Liver (tissue), 9 donors: Measurements from ENCODE around the gene LIMS2. TPM values are rescaled to one million over a fixed set of nuclear protein-coding genes. Genes with fewer than 3 reads are reported as not detected.

Experiments
- DNase-seq: peaks from one replicate; pipeline ENCODE4 v3.0.0-alpha.2; 2017; ENCODE audit warnings: low spot score
- H3K27ac ChIP-seq, 2 donors: one replicate each; pipeline ENCODE4 v1.7.0; 2013; ENCODE audit warnings: inconsistent platforms in 2 of 2, low read length in 2 of 2, control low read depth in 1 of 2, low read depth in 1 of 2, mild to moderate bottlenecking in 1 of 2
- H3K27me3 ChIP-seq, 4 donors: one replicate each; pipeline versions ENCODE4 v1.6.1 to v1.7.0; 2013; ENCODE audit warnings: low read length in 3 of 4, inconsistent platforms in 1 of 4, mild to moderate bottlenecking in 1 of 4, moderate library complexity in 1 of 4; ENCODE audit not compliant: control insufficient read depth in 4 of 4, insufficient read depth in 4 of 4
- H3K36me3 ChIP-seq, 4 donors: one replicate each; pipeline versions ENCODE4 v1.6.1 to v1.7.0; 2013; ENCODE audit warnings: low read length in 3 of 4, mild to moderate bottlenecking in 3 of 4, low read depth in 1 of 4, moderate library complexity in 1 of 4; ENCODE audit not compliant: control insufficient read depth in 4 of 4, insufficient read depth in 3 of 4
- H3K4me1 ChIP-seq, 4 donors: one replicate each; pipeline versions ENCODE4 v1.6.1 to v1.7.0; 2013; ENCODE audit warnings: low read length in 3 of 4, mild to moderate bottlenecking in 3 of 4, moderate library complexity in 1 of 4; ENCODE audit not compliant: control insufficient read depth in 4 of 4, insufficient read depth in 4 of 4
- H3K4me3 ChIP-seq, 3 donors: one replicate each; pipeline versions ENCODE4 v1.6.1 to v1.7.0; 2013; ENCODE audit warnings: low read length in 3 of 3, control low read depth in 1 of 3, low read depth in 1 of 3, mild to moderate bottlenecking in 1 of 3
- H3K9ac ChIP-seq, 2 donors: one replicate each; pipeline ENCODE4 v1.7.0; 2013; ENCODE audit warnings: low read length in 2 of 2, mild to moderate bottlenecking in 2 of 2, moderate library complexity in 2 of 2, control low read depth in 1 of 2, low read depth in 1 of 2
- H3K9me3 ChIP-seq, 4 donors: one replicate each; pipeline versions ENCODE4 v1.6.1 to v1.7.0; 2013; ENCODE audit warnings: low read length in 3 of 4; ENCODE audit not compliant: control insufficient read depth in 4 of 4
- ATF3 ChIP-seq: IDR thresholded peaks from 2 replicates; pipeline ENCODE4 v1.6.1; 2016; ENCODE audit warnings: antibody characterized with exemption
- CTCF ChIP-seq: fragments of 150-350 bp; IDR thresholded peaks from 2 replicates; pipeline ENCODE4 v1.5.1; 2017; ENCODE audit warnings: improper control_type of control experiment, low read depth, low read length; ENCODE audit not compliant: missing input control
- EGR1 ChIP-seq, 2 donors: IDR thresholded peaks; 2 replicates each; pipeline ENCODE4 v1.6.1; 2016 to 2018; ENCODE audit warnings: antibody characterized with exemption in 2 of 2, low read depth in 2 of 2
- FOXA1 ChIP-seq: IDR thresholded peaks from 2 replicates; pipeline ENCODE4 v1.6.1; 2016; ENCODE audit warnings: antibody characterized with exemption
- FOXA2 ChIP-seq: IDR thresholded peaks from 2 replicates; pipeline ENCODE4 v1.6.1; 2016; ENCODE audit warnings: antibody characterized with exemption
- GABPA ChIP-seq, 2 donors: IDR thresholded peaks in 1 of 2; conservative IDR thresholded peaks in 1 of 2; 2 replicates each; pipeline ENCODE4 v1.6.1; 2016; ENCODE audit warnings: antibody characterized with exemption in 2 of 2, mild to moderate bottlenecking in 1 of 2, moderate library complexity in 1 of 2
- HNF4G ChIP-seq: IDR thresholded peaks from 2 replicates; pipeline ENCODE4 v1.6.1; 2016; ENCODE audit warnings: antibody characterized with exemption
- JUND ChIP-seq, 2 donors: IDR thresholded peaks; 2 replicates each; pipeline ENCODE4 v1.6.1; 2016; ENCODE audit warnings: antibody characterized with exemption in 2 of 2
- NR2F2 ChIP-seq: IDR thresholded peaks from 2 replicates; pipeline ENCODE4 v1.6.1; 2016; ENCODE audit warnings: antibody characterized with exemption
- RXRA ChIP-seq, 2 donors: IDR thresholded peaks; 2 replicates each; pipeline ENCODE4 v1.6.1; 2017 to 2018; ENCODE audit warnings: antibody characterized with exemption in 2 of 2, mild to moderate bottlenecking in 1 of 2
- SP1 ChIP-seq: IDR thresholded peaks from 2 replicates; pipeline ENCODE4 v1.6.1; 2018; ENCODE audit warnings: antibody characterized with exemption, mild to moderate bottlenecking
- TAF1 ChIP-seq: conservative IDR thresholded peaks from 2 replicates; pipeline ENCODE4 v1.6.1; 2016; ENCODE audit warnings: antibody characterized with exemption, mild to moderate bottlenecking
- WGBS: extraction: QIAGEN DNeasy Blood & Tissue Kit; methylation state at CpG from one replicate; pipeline ENCODE4 v1.1.7; 2013; 5-methylcytosine and 5-hydroxymethylcytosine counted together
- polyA plus RNA-seq, 2 donors: library from polyadenylated mRNA; stranded (reverse) in 1 of 2; unstranded in 1 of 2; fragments of 200-250 nt in 1 of 2; fragments of >200 nt in 1 of 2; fragmentation: Nextera tagmentation in 1 of 2; extraction: Ambion mirVana in 1 of 2; gene quantifications; one replicate each; pipeline versions ENCODE4 v1.2.1 to v1.2.3, GENCODE V29; 2013 to 2015
- total RNA-seq, 2 donors: library from RNA; depleted of rRNA; stranded (reverse); fragments of >200 nt; gene quantifications; one replicate each; pipeline ENCODE4 v1.2.3, GENCODE V29; 2014
- TF ChIP-seq, protein P1 (sequence below): IDR thresholded peaks from 2 replicates; pipeline ENCODE4 v1.6.1; 2016; ENCODE audit warnings: antibody characterized with exemption, mild to moderate bottlenecking
- TF ChIP-seq, protein P2 (sequence below): IDR thresholded peaks from 2 replicates; pipeline ENCODE4 v1.6.1; 2016; ENCODE audit warnings: antibody characterized with exemption
- donor health status: healthy.
- donor health status: healthy.
- donor health status: healthy.
- donor health status: healthy.
- donor health status: healthy.

The LIMS2 gene
- total and polyA plus RNA-seq, 4 donors: 1.4 to 17.9 (median 16.1) TPM

DNA sequence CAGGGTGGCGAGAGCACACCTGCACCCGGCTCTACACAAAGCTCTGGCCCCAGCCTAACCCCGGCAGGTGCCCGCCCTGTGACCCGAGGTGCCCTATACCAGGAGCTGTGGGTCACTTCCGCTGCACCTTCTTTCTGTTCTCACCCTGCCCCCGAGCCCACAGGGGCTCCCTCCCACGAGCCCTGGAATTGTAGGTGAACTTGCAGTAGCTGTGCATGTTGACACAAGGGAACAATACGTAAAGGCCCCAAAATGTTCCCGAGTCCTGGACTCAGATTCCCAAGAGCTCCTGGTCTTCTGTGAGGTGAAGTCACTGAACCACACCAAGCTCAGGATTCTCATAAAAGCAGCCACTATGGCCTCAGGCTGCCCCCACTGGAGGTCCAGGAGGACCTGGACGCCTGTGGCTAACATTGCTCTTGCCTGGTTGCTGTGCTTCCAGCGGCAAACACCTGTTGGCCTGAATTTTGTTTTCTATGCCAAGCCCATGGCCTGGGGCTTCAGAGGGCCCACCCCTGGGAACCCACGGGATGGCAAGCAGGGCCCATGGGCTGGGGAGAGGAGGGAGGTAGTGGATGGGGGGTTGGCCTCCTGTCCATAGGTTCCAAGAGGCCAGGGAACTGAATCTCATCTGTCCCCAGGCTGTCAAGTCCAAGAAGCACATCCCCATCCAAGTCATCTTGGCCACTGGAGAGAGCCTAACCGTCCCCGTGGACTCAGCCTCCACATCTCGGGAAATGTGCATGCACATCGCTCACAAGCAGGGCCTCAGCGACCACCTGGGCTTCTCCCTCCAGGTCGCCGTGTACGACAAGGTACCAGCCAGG lies 52.6 kb downstream of the LIMS2 start:
- Histone ChIP-seq H3K4me1 (no peaks in the 10 kb centered on the region), H3K4me3 (no peak overlapping the region), H3K9ac (no peak overlapping the region), H3K9me3 (no peaks in the 10 kb centered on the region), H3K27ac (no peak overlapping the region), H3K27me3 (no peaks in the 10 kb centered on the region), H3K36me3 (no peaks in the 10 kb centered on the region)
- TF ChIP-seq GABPA (IDR thresholded peaks at IDR 0.05 in 1 of 2, conservative IDR thresholded peaks at IDR 0.05 in 1 of 2) (no peak), ATF3 (no peak)
- WGBS: 91% methylated on average over 21 of the region's 21 CpGs
- no peak for DNase-seq

GRCh38 chr2:127621981-127622431 lies 53.3 kb downstream of the LIMS2 start:
- no peak for DNase-seq
- Histone ChIP-seq H3K27me3 (no peaks in the 10 kb centered on the region), H3K9me3 (no peaks in the 10 kb centered on the region), H3K4me3 (no peak overlapping the region), H3K9ac (no peak overlapping the region), H3K27ac (no peak overlapping the region), H3K36me3 (no peaks in the 10 kb centered on the region), H3K4me1 (no peaks in the 10 kb centered on the region)
- WGBS: 95% methylated on average over 15 of the region's 15 CpGs
- no peak for TF ChIP-seq HNF4G
- no peak for TF ChIP-seq RXRA (IDR thresholded peaks at IDR 0.05)
- no peak for TF ChIP-seq ATF3
- TF ChIP-seq FOXA1: no peak
- TF ChIP-seq FOXA2: no peak
- TF ChIP-seq GABPA (IDR thresholded peaks at IDR 0.05 in 1 of 2, conservative IDR thresholded peaks at IDR 0.05 in 1 of 2): no peak
- no peak for TF ChIP-seq NR2F2
- no peak for TF ChIP-seq SP1
- no peak for TF ChIP-seq EGR1 (IDR thresholded peaks at IDR 0.05; ENCODE audit: low read depth in 2 of 2)
- TF ChIP-seq CTCF: no peak
- TF ChIP-seq, protein P1, sequence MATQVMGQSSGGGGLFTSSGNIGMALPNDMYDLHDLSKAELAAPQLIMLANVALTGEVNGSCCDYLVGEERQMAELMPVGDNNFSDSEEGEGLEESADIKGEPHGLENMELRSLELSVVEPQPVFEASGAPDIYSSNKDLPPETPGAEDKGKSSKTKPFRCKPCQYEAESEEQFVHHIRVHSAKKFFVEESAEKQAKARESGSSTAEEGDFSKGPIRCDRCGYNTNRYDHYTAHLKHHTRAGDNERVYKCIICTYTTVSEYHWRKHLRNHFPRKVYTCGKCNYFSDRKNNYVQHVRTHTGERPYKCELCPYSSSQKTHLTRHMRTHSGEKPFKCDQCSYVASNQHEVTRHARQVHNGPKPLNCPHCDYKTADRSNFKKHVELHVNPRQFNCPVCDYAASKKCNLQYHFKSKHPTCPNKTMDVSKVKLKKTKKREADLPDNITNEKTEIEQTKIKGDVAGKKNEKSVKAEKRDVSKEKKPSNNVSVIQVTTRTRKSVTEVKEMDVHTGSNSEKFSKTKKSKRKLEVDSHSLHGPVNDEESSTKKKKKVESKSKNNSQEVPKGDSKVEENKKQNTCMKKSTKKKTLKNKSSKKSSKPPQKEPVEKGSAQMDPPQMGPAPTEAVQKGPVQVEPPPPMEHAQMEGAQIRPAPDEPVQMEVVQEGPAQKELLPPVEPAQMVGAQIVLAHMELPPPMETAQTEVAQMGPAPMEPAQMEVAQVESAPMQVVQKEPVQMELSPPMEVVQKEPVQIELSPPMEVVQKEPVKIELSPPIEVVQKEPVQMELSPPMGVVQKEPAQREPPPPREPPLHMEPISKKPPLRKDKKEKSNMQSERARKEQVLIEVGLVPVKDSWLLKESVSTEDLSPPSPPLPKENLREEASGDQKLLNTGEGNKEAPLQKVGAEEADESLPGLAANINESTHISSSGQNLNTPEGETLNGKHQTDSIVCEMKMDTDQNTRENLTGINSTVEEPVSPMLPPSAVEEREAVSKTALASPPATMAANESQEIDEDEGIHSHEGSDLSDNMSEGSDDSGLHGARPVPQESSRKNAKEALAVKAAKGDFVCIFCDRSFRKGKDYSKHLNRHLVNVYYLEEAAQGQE: no peak
- TF ChIP-seq, protein P2, sequence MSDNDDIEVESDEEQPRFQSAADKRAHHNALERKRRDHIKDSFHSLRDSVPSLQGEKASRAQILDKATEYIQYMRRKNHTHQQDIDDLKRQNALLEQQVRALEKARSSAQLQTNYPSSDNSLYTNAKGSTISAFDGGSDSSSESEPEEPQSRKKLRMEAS: no peak
- TF ChIP-seq TAF1: no peak
- no peak for TF ChIP-seq JUND (IDR thresholded peaks at IDR 0.05)
